ENCODE data around the gene FAS. TPM values are rescaled to one million over a fixed set of nuclear protein-coding genes. Genes with fewer than 3 reads are reported as not detected.
A peak's percentile ranks its signal among the peaks of the same experiment; 100 is the strongest.

The FAS gene
- total and polyA plus RNA-seq, 2 experiments from 2014 or later = 3.1 to 4.3 TPM

DNA sequence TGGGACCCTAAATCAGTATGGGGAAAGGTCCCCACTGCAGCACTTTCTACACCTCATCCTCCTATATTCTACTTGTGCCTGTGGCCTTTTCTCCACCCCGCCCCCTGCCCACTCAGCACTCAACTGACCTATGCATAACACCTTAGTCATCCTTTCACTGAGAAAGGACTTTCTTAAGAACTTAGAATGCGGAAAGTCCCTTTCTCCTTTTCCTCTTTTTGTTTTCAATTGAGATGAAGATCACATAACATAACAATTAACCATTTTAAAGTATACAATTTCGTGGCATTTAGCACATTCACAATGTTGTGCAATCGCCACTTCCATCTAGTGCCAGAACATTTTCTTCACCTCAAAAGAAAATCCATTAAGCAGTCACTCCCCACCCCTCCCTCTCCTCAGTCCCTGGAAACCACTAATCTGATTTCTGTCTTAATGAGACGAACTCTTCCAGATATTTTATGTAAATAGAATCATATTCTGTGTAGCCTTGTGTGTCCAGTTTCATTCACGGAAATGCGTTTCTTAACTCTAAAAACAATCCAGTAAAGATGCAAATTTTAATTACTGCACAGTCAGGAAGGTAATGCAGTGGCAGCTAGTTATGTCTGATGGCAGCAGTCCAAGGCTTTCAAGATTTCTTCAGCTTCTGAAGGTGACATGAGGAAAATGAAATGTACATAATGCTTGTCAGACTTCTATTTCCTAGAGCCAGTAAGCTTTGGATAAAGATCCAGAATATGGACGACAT, 41.7 kb downstream of the FAS start:
- DNase-seq (ENCODE audit: low spot score) = peak; percentile 55
- no peaks in the 10 kb centered on the region for H3F3A ChIP-seq (replicated peaks; ENCODE audit: low read depth)
- H4K20me1 ChIP-seq (replicated peaks; ENCODE audit: insufficient read depth) = no peaks in the 10 kb centered on the region
- Mint-ChIP-seq H3K27me3 (ENCODE audit: insufficient read depth, low read depth, poor library complexity) (peaks cover 4% of the 10 kb centered on the region), H3K27ac (peak overlapping the region; percentile 80), H3K9me3 (no peaks in the 10 kb centered on the region), H3K4me1 (peaks cover 25% of the 10 kb centered on the region), H3K4me3 (peak overlapping the region; percentile 28; the same call in 1 of the 3 replicates), H3K36me3 (ENCODE audit: low read depth) (no peaks in the 10 kb centered on the region)
- TF ChIP-seq ZNF462 (CRISPR knock-in tag; IDR thresholded peaks at IDR 0.05) (0 out of 2 replicates have a peak, but pooled peaks have one; percentile 13), STAT1 (IDR thresholded peaks at IDR 0.05; ENCODE audit: unreplicated experiment) (no peak), CREB1 (CRISPR knock-in tag; IDR thresholded peaks at IDR 0.05; ENCODE audit: low read depth) (no peak), NANOG (IDR thresholded peaks at IDR 0.05; ENCODE audit: borderline replicate concordance) (no peak; the same call in 1 of the 2 replicates), EZH2 (IDR thresholded peaks at IDR 0.05; ENCODE audit: low read depth, unreplicated experiment) (no peak), JUNB (IDR thresholded peaks at IDR 0.05; ENCODE audit: unreplicated experiment) (no peak)
- peak; percentile 82 for ATAC-seq
- H3K36me3 ChIP-seq (ENCODE audit: insufficient read depth) = no peaks in the 10 kb centered on the region
- no peaks in the 10 kb centered on the region for H3K9me2 ChIP-seq (ENCODE audit: insufficient read depth)
- no peaks in the 10 kb centered on the region for H3K79me2 ChIP-seq (replicated peaks; ENCODE audit: insufficient read depth)
- no peak overlapping the region for H3K27ac ChIP-seq (ENCODE audit: low read depth)
- peak overlapping the region; percentile 27 for H3K4me2 ChIP-seq
- no peak overlapping the region for H3K4me3 ChIP-seq
- H3K27me3 ChIP-seq (ENCODE audit: insufficient read depth) = no peaks in the 10 kb centered on the region
- H3K4me1 ChIP-seq (ENCODE audit: insufficient read depth) = peaks cover 26% of the 10 kb centered on the region
- H2AFZ ChIP-seq = no peak overlapping the region
